Lower leg skin (tissue), 4 donors: ENCODE results near the gene TFDP1. TPM values are rescaled to one million over a fixed set of nuclear protein-coding genes. Genes with fewer than 3 reads are reported as not detected.

Experiments used
- DNase-seq, 2 donors: peaks; one replicate each; pipeline ENCODE4 v3.0.0-alpha.2; 2019; ENCODE audit warnings: low spot score in 2 of 2
- H3K4me3 ChIP-seq: fragments of 200-600 bp; sonication (generic); 2 replicates; pipeline ENCODE4 v1.5.1; 2017; ENCODE audit warnings: mild to moderate bottlenecking, low read depth; ENCODE audit not compliant: poor library complexity, severe bottlenecking
- CTCF ChIP-seq, 3 donors: fragments of 450-650 bp; IDR thresholded peaks; one replicate each; pipeline ENCODE4 v1.5.1; 2016; ENCODE audit warnings: antibody characterized with exemption in 3 of 3, mild to moderate bottlenecking in 3 of 3, moderate library complexity in 2 of 3
- POLR2A ChIP-seq, 2 donors: fragments of 450-650 bp; IDR thresholded peaks; one replicate each; pipeline ENCODE4 v1.6.1; 2016 to 2017; ENCODE audit warnings: antibody characterized with exemption in 2 of 2, mild to moderate bottlenecking in 1 of 2, moderate library complexity in 1 of 2
- WGBS, 2 donors: methylation state at CpG; one replicate each; pipeline ENCODE4 v1.1.5; 2018; 5-methylcytosine and 5-hydroxymethylcytosine counted together
- intact Hi-C: fragments of 100-400 bp; cut with DNase I; formaldehyde crosslinking; loops from one replicate; pipeline ENCODE4 v1.15.0; 2023; ENCODE audit warnings: low total_unique reads
- total RNA-seq, 4 donors: library from RNA; depleted of rRNA; stranded (reverse); fragments of >200 nt; gene quantifications; one replicate each; pipeline ENCODE4 v1.1.0, GENCODE V29; 2016

The TFDP1 gene
- total RNA-seq, 4 donors from 2014 or later: 35.9 to 48.8 (median 41.9) TPM

GRCh38 chr13:113557013-113557412, 27.5 kb upstream of the TFDP1 start:
- no peak overlapping the region for H3K4me3 ChIP-seq
- intact Hi-C loops: no loop called here
- no peak for TF ChIP-seq POLR2A (IDR thresholded peaks at IDR 0.05)
- TF ChIP-seq CTCF (IDR thresholded peaks at IDR 0.05): no peak
- 94 to 97% methylated on average over 5 of the region's 5 CpGs for WGBS, 2 donors
- DNase-seq: peak in 1 of 2 donors; percentile 36

- no peak for DNase-seq
- WGBS, 2 donors: 80 to 95% methylated on average over 6 of the region's 6 CpGs
Measured at GRCh38 chr13:113558461-113558860, 26.1 kb upstream of the TFDP1 start.

GRCh38 chr13:113559061-113559460, 25.5 kb upstream of the TFDP1 start:
- DNase-seq: peak in 1 of 2 donors; percentile 6
- 83 to 86% methylated on average over 7 of the region's 7 CpGs for WGBS, 2 donors
- TF ChIP-seq CTCF (IDR thresholded peaks at IDR 0.05): no peak
- TF ChIP-seq POLR2A (IDR thresholded peaks at IDR 0.05): no peak
- no peak overlapping the region for H3K4me3 ChIP-seq
- intact Hi-C loops: no loop called here

More at GRCh38 chr13:113558461-113558860, 26.1 kb upstream of the TFDP1 start:
- intact Hi-C loops: no loop called here
- no peak for TF ChIP-seq POLR2A (IDR thresholded peaks at IDR 0.05)
- TF ChIP-seq CTCF (IDR thresholded peaks at IDR 0.05): no peak
- H3K4me3 ChIP-seq: no peak overlapping the region

GRCh38 chr13:113559901-113560644, 24.5 kb upstream of the TFDP1 start:
- DNase-seq: peak; percentile 5 to 60
- TF ChIP-seq POLR2A (IDR thresholded peaks at IDR 0.05) (no peak), CTCF (IDR thresholded peaks at IDR 0.05) (no peak)
- intact Hi-C loops: no loop called here
- no peak overlapping the region for H3K4me3 ChIP-seq
- WGBS, 2 donors: 80 to 86% methylated on average over 31 to 56 of the region's 56 CpGs

GRCh38 chr13:113560645-113561416, 23.7 kb upstream of the TFDP1 start:
- no peak overlapping the region for H3K4me3 ChIP-seq
- DNase-seq: peak in 1 of 2 donors; percentile 54
- WGBS, 2 donors: 87 to 88% methylated on average over 18 of the region's 18 CpGs
- intact Hi-C loops: no loop called here
- TF ChIP-seq CTCF (IDR thresholded peaks at IDR 0.05): no peak
- no peak for TF ChIP-seq POLR2A (IDR thresholded peaks at IDR 0.05)
